HCEC 1CT (cell line): ENCODE results near the gene KRT86.
"Not testable (repeated sequence)": the region's sequence is repeated elsewhere in the genome, so short reads cannot be mapped to it uniquely, and the experiment has no call there.

ENCODE experiments used
- DNase-seq: peaks from one replicate; pipeline ENCODE4 v3.0.0-alpha.2; 2017

The KRT86 gene

DNA sequence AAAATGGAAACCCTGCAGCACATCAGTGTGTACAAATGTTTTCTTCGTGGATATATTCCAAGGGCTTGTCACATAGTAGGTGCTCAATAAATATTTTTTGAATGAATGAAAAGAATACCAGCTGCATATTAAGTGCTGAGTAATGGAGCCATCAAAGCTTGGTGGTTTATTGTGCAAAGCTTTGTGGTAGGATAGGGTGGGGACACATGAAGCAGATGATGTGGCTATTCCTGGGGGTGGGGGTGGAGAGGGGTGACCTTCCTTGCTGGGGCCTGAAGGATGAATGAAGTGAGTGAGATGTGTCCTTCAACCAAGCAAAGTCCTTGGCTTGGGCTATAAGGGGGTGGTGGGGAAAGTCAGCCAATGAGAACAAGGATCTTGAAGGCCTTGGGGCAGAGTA, 21.2 kb downstream of the KRT86 start:
- no peak for DNase-seq

DNA sequence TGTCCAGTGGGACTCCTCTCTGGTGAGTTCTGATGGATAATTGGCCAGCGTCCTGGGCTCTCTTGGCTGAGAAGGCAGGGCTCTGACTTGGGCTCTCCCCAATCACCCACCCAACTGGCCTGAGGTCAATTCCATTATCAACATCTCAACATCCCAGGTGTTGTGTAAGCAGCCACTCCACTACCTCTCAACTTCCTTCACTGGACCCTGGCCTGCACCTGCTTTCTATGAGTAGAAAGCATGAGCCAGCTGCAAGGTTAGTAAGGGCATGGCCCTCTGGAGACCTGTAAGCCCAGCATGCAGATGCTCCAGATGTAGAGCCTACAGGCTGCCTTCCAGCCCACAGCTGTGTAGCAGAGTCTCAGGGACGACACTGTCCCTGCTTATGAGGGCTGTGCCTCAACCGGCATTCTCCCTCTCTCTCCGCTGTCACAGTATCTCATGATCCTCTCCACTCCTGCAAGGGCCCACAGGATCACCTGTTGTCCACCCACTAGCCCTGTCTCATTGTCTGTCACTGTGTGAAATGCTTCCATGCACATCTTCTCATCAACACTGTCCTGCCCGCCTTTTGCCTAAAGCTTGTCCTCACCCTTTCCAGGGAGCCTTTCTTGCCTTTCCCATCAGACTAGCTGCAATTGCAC, 22.2 kb downstream of the KRT86 start:
- no peak for DNase-seq

DNA sequence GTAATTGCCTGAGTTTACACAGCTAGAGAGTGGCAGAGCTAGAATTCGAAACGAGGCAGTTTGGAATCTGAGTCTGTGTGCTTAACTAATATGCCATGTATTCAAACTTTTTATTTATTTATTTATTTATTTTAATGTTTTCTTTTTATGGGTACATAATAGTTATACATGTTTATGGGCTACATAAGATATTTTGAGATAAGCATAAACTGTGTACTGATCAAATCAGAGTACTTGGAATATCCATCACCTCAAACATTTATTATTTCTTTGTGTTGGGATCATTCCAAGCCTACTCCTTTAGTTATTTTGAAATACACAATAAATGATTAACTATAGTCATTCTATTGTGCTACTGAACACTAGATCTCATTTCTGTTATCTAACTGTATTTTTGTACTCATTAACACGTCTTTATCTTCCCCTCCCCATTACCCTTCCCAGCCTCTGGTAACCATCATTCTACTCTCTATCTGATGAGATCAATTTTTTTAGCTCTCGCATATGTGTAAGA, 24.3 kb downstream of the KRT86 start:
- no peak for DNase-seq

DNA sequence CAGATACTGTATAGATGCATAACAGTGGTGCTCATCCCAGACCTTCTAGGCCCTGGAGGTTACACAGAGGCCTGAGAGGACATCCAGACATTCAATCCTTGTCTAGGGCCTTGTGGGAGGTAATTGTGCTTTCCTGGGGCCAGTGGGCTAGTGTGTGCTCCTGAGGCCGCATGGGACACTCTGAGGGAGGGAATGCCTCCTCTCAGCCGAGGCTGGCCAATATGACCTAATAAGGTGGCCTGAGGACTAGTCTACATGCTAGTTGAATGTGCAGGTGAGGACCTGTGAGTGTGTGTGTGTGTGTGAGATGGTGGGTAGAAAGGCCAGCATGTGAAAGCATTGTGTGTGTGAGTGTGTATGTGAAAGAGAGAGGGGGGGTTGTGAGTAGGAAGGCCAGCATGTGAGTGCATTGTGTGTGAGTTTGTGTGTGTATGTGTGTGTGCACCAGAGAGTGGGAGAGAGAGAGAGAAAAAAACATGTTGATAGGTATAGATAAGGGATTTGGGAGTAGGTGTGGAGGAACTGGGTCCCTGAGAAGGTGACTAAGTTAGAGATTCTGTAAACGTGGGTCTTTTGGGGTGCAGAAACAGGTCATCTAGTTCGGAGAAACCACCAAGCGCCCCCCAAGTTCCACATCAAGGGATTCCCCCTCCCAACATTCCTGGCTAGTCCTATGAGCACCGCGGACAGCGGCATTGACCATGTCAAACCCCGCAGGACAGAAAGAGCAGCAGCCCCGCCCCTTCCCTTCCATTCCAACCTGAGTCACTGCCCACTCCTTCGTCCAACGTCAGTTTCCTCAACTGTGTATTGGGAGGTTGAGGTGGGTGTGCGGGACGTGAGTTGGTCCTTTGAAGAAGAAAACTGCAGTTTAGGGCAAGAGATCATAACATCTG, 26.6 kb downstream of the KRT86 start:
- DNase-seq = no peak

DNA sequence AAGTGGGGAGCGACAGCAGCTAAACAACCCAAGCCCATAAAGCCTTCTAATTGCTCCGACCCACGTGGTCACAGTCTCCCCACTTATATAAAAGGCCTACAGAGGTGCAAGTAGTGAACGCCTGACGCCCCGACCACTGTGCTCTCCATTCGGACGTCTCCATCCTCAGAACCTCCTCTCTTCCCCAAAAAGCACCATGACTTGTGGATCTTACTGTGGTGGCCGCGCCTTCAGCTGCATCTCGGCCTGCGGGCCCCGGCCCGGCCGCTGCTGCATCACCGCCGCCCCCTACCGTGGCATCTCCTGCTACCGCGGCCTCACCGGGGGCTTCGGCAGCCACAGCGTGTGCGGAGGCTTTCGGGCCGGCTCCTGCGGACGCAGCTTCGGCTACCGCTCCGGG, 27.3 kb downstream of the KRT86 start:
- DNase-seq = not testable (repeated sequence)

DNA sequence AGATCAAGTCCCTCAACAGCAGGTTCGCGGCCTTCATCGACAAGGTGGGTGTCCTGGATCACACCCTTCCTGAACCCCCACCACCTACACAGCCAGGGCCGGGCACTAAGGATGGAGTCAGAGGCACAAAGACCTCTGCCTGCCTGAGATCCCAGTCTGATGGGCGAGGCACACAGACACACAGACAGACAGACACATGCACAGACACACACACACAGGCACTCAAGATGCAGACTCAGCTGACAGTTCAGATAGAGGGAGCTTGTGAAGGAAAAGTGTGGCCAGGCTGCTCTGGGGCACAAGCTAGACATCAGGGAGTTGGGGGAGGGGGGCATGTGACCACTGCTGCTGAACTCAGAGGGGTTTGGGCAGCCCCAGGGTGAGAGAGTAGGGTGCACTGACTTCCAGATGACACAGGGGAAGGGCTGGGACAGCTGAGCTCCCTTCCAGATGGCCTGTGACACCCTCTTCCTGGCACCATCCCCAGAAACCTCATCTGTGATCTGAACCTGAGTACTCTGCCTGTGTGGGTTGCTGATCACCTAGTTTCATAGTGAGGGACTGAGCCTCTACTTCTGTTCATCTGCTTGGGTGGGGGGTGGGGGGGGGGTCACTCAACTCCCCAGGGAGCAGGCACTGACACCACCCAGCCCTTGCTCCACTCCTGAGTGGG, 27.9 kb downstream of the KRT86 start:
- not testable (repeated sequence) for DNase-seq

DNA sequence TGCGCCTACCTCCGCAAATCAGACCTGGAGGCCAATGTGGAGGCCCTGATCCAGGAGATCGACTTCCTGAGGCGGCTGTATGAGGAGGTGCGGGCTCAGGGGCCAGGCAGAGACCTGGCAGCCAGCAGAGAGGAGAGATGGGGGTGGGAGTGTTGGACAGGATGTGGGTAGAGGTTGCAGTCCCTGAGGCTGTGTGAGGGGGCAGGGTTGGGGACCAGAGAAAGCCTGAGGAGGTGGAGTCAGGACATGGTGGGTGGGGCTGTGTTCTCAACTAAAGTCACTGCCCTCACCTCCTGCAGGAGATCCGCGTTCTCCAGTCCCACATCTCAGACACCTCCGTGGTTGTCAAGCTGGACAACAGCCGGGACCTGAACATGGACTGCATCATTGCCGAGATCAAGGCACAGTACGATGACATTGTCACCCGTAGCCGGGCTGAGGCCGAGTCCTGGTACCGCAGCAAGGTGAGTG, 30.5 kb downstream of the KRT86 start:
- not testable (repeated sequence) for DNase-seq

DNA sequence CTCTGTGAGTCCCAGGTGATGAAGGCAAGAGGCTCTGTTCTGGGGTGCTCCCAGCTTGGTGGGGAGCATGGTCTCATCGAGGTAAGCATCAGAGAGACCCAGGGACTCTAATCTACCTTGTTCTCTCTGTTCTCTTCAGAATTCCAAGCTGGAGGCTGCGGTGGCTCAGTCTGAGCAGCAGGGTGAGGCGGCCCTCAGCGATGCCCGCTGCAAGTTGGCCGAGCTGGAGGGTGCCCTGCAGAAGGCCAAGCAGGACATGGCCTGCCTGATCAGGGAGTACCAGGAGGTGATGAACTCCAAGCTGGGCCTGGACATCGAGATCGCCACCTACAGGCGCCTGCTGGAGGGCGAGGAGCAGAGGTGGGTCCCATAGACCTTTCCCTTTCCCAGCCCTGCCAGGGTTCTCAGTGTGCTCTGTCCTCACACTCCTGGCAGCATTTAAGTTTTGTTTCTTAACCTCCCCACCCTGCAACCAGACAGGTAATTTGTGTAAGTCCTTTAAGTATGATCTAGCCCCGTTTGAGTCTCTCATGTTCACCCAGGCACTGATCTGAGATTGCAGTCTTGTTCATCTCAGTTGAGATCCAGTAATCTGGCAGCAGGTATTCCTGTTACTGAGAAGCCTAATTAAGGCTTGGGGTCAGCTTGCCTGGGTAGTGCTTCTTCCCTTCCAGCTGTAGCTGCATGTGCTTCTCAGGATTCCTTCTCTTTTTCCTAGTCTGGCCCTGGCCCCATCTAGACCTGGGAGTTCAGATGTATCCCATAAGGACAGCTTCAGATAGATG, 31.7 kb downstream of the KRT86 start:
- no peak for DNase-seq

DNA sequence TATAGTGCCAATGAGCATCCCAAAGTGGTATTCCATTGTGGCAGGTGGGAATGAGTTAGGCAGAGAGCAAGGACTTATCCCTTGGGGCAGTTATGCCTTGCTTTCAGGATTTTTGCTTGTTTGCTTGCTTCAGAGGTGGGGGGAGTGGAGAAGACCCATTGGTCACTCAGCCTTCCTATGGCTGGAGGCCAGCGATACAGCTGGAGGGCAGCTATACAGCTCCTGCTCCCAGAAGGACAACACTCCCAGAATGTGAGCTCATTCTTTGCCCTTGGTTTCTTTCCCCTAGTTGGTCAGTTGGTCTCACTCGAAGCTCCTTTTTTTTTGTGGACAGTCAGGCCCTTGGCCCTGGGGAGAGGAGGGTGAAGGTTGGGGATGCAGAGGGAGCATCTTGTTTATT, 32.3 kb downstream of the KRT86 start:
- DNase-seq = no peak

DNA sequence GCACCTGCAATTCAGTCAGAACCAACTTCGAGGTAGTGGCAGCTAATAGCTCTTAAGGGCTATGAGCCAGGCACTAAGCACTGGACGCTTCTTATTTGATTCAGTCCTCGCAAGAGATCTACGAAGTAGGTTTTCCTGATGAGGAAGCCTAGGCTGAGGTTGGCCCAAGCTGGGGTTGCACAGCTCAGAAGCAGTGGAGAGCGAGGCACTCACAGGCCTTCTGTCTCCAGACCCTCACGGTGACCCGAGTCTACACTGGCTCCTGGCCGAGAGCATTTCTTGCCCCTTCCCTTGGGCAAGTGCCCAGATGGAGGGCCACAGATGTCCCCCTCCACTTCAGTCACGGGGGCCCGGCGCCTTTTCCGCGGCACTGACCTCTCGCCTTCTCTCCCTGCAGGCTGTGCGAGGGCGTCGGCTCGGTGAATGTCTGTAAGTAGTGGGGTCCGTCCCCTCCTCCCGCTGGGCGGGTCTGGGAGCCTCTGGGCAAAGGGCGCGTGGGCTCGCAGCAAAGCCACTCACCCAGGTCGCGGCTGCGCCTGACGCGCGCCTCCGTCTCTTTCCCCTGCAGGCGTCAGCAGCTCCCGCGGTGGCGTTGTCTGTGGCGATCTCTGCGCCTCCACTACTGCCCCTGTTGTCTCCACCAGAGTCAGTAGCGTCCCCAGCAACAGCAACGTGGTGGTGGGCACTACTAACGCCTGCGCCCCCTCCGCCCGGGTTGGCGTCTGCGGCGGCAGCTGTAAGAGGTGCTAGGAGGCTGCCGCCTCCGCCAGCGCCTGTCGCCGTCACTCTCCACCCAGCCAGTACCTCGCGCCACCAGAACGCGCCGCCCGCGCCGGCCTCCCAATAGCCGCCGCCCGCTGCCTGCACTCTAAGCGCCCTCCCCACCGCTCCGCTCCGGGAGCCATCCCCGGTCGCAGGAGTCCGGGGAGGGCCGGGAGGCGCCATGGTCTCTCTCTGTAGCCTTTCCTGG, 33.7 kb downstream of the KRT86 start:
- no peak for DNase-seq

DNA sequence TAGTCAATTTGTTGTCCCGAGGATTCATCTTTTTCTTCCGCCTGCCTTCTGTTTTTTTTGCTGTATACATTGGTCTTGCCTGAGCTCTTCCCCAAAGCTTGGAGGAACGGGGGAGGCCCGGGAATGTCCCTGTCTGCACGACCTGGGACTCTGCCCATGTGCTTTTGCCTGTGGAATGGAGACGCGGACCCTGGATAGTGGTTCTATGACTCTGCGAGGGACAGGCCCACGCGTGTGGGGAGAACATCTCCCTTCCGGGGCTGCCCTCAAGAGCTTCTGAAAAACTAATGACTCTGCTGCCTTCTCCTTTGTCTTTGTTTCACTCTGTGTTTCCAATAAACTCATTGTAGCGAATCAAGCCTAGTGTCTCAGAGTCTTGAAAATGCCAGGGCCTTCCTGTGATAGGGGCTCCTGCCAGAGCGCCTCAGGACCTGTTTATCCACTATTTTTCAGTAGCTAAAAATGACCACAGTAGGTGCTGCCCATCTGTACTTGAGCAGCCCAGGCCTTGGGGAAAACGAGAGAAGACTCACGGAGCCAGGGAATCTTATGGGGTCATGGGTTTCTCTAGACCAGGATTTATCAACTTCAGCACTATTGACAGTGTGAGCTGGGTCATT, 34.5 kb downstream of the KRT86 start:
- no peak for DNase-seq

DNA sequence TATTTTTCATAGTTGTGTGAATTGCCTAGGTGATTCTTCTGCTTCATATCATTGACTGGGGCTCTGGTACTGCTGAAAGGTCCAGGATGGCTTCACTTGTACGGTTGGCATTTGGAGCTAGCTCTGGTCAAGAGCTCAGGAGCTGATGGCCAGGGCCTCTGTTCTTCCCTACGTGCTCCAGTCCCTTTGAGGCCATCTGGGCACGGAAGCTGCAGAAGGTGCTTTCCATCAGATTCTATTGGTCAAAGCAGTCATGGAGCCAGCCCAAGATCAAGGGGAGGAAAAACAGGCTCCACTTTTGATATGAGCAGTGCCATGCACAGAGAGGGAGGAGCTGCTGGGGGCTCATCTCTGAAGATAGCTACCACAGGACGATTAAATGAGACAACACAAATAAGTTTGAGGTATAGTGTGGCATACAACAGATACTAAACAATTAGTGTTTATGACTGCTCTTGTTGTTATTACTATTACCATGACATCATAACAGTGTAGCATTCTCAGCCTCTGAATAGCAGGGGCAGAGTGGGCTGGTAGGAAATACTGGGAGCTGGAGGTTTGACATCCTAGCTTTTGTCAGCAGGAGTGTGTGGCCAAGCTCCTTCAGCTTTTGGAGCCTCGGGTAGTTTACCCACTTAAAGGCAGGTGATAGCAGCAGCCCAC, 36.3 kb downstream of the KRT86 start:
- DNase-seq = no peak

DNA sequence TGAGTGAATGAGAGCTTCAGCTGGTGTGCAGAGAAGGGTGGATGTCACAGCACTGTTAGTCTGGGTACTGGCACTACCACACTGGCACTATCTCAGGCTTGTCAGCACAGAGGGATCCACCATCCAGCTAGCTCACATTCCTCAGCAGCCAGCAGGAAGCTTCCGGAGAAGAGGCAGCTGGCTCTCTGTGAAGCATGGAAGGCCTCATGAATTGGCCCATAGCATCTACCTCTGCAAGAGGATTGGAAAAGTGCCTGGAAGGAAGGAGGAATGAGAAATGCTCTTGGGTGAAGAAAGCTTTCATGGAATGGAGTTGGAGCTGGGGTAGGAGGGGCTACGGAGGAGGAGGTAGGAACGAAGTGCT, 36.8 kb downstream of the KRT86 start:
- no peak for DNase-seq

DNA sequence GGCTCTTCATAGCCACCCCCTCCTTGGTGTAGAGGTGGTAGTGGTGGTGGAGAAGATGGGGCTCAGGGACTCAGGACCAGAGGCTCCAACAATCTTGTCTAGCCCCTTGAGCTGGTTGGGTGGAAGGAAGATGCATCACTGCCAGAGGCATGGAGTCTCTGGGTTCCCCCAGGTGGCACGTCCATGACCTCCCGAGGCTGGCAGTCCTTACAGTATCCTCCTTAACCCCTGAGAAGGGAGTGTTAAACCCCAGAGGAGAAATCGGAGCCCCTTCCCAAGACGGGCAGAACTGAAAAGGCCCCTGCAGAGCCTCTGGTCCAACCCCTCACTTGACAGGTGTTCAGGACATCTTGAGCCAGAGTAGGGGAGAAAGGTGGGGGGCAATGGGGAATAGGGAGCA, 37.6 kb downstream of the KRT86 start:
- DNase-seq = no peak

DNA sequence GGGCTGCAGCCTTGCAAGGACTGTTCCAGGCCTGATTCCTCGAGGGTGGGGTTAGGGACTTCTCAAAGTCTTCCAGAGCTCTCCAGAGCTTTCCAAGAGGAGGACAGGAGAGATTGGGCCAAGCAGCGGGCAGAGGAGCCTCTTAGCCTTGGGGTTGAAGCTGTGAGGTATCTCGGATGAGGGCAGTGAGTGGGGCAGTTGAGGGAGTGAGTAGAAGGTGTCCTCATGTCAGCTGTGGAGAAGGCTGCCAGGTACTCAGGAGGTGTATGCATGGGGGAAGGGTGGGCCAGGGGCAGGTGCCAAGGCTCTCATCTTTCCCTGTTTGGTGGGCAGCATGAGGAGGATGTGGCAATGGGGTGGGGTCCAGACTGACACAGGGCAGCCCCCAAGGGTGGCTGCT, 39.0 kb downstream of the KRT86 start:
- DNase-seq = no peak

DNA sequence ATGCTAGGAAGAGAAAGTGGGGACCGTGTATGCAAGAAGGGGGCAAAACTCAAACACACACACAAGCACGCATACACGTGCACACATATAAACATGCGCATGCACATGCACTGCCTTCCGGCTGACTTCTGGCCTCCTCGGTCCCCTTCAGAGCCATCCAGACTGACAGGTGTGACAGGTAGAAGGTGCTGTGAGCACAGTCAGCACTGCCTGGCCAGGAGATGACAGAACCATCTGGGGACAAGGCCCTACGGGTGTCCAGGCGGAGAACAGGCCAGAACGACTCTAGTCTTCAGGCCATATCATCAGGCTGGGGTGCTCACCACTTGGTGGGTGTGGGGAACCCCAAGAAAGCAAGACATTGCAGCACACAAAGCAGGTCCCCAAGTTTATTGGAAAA, 39.5 kb downstream of the KRT86 start:
- DNase-seq = no peak

DNA sequence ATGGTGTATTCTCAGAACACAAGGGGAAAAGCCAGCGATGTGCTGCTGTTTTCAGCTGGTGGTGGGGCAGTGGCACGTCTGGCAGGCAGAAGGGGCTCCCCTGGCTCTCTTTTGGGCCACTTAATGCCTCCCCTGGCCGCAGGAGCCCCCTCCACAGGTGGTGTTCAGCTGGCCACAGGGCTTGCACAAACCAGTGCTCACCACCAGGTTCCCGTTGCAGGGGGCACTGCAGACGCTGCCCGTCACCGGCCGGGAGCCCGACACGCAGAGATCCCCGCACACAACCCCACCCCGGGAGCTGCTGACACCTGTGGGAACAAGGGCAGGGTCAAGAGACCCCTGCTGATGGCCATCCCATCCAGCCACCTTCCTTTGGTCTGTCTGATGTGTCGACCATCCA, 40.1 kb downstream of the KRT86 start:
- DNase-seq = no peak

DNA sequence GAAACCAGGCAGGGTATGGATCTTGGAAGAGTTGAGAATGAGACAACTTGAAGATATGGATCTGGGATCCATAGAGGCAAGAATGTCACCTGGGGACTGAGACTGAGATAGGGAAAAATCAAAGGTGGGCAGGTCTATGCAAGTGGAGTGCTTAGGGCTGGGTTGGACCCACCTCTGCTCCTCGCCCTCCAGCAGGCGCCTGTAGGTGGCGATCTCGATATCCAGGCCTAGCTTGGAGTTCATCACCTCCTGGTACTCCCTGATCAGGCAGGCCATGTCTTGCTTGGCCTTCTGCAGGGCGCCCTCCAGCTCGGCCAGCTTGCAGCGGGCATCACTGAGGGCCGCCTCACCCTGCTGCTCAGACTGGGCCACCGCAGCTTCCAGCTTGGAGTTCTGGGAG, 41.3 kb downstream of the KRT86 start:
- not testable (repeated sequence) for DNase-seq

DNA sequence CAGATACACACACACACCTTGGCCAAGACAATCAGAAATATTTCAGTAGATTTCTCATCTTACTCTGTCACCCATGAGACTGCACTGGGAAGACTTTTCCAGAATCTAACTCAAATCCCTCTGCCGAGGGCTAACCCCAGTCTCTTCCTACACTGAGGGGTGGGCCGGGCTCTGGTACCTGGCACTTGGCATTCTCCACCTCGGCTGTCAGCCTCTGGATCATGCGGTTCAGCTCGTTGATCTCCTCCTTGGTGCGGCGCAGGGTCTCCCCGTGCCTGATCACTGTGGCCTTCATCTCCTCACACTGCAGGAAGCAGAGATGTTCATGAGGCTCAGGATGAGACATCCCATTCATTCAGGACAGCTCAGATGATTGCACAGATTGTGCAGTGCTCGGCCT, 41.8 kb downstream of the KRT86 start:
- DNase-seq = no peak

DNA sequence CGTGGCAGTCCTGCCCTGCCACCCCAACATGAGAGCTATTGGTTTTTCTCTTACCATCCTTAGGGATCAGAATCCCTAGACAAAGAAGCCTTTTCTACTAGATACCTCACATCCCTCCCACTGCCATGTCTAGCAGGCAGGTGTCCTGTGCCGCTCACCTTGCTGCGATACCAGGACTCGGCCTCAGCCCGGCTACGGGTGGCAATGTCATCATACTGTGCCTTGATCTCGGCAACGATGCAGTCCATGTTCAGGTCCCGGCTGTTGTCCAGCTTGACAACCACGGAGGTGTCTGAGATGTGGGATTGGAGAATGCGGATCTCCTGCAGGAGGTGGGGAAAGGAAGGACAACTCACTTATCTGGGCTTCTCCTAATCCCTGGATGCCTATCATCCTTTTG, 42.3 kb downstream of the KRT86 start:
- no peak for DNase-seq
